K562 (cell line): ENCODE data around the gene ASPHD2. TPM values are rescaled to one million over a fixed set of nuclear protein-coding genes. Genes with fewer than 3 reads are reported as not detected.

Experiments
- ATAC-seq: fragments of 200-7000 bp; cut with Tn5 transposase; 3 replicates; pipeline ENCODE4 v1.9.1; 2020; ENCODE audit warnings: moderate library complexity
- BruUV-seq: library from RNA; stranded (reverse); fragments of 400-500 nt; replicated peaks from 2 replicates; lab custom pipeline; 2021; lab: Mats Ljungman, UMichigan
- CTCF ChIA-PET: fragments of 300-600 bp; formaldehyde crosslinking; extraction: SDS; loops from one replicate; lab custom pipeline; 2021; ENCODE audit warnings: low intra/inter-chr PET ratio; lab: Yijun Ruan, JAX
- POLR2A ChIA-PET: fragments of 300-600, 350-650 bp; sonication (Branson Sonifier 250); formaldehyde crosslinking; extraction: SDS; loops from one replicate; lab custom pipeline; 2021; ENCODE audit warnings: antibody characterized with exemption, inconsistent platforms; lab: Yijun Ruan, JAX
- DNase-seq, 4 experiments: peaks; one replicate each; pipeline versions ENCODE4 v3.0.0 to v3.0.0-alpha.2; 2011 to 2018; ENCODE audit warnings: low spot score in 3 of 4, mixed read lengths in 3 of 4; ENCODE audit errors: extremely low read depth in 1 of 4
- FAIRE-seq: peaks from 2 replicates; lab custom pipeline; 2011; peaks lifted over from hg19 to GRCh38; lab: Jason Lieb, UNC
- H2AFZ ChIP-seq: 2 replicates; pipeline ENCODE4 v1.6.0; 2011; ENCODE audit warnings: low read depth, low read length, control low read depth, inconsistent platforms
- H3K27ac ChIP-seq: fragments of 200-600 bp; 3 replicates; pipeline ENCODE4 v1.8.0; 2011; ENCODE audit warnings: low read depth, mild to moderate bottlenecking, control low read depth, inconsistent platforms, low read length, moderate library complexity, mixed read lengths; ENCODE audit errors: extremely low read depth
- H3K27me3 ChIP-seq, 2 experiments: fragments of 300-600 bp in 1 of 2; 2 replicates in 1 of 2; 3 replicates in 1 of 2; pipeline versions ENCODE4 v1.6.0 to v1.8.0; 2011; ENCODE audit warnings: inconsistent platforms in 2 of 2, low read length in 2 of 2, mild to moderate bottlenecking in 1 of 2, mixed read lengths in 1 of 2, moderate library complexity in 1 of 2; ENCODE audit not compliant: control insufficient read depth in 2 of 2, insufficient read depth in 2 of 2
- H3K36me3 ChIP-seq: fragments of 300-600 bp; 3 replicates; pipeline ENCODE4 v1.8.0; 2011; ENCODE audit warnings: mild to moderate bottlenecking, low read length, inconsistent platforms; ENCODE audit not compliant: control insufficient read depth, insufficient read depth
- H3K4me1 ChIP-seq, 2 experiments: fragments of 200-600 bp in 1 of 2; replicated peaks in 1 of 2; 2 replicates in 1 of 2; 3 replicates in 1 of 2; pipeline versions ENCODE4 v1.5.1 to v1.8.0; 2011; ENCODE audit warnings: inconsistent platforms in 2 of 2, low read length in 2 of 2, mild to moderate bottlenecking in 1 of 2, mixed read lengths in 1 of 2, moderate library complexity in 1 of 2; ENCODE audit not compliant: control insufficient read depth in 2 of 2, insufficient read depth in 2 of 2
- H3K4me2 ChIP-seq: 2 replicates; pipeline ENCODE4 v1.6.1; 2011; ENCODE audit warnings: low read length, control low read depth, inconsistent platforms, mixed read lengths; ENCODE audit not compliant: insufficient read depth
- H3K4me3 ChIP-seq: fragments of 200-600 bp; sonication (generic), shearing (Covaris generic); 2 replicates; pipeline ENCODE4 v1.5.1; 2016; ENCODE audit warnings: control low read depth, inconsistent platforms
- H3K79me2 ChIP-seq: fragments of 200-600 bp; 3 replicates; pipeline ENCODE4 v1.8.0; 2011; ENCODE audit warnings: low read length, inconsistent platforms; ENCODE audit not compliant: control insufficient read depth, insufficient read depth
- H3K9ac ChIP-seq, 2 experiments: 2 replicates each; pipeline versions ENCODE4 v1.6.0 to v1.6.1; 2011; ENCODE audit warnings: low read depth in 2 of 2, low read length in 2 of 2, control low read depth in 1 of 2, inconsistent platforms in 1 of 2, mild to moderate bottlenecking in 1 of 2, mixed read lengths in 1 of 2; ENCODE audit not compliant: insufficient read depth in 1 of 2
- H3K9me1 ChIP-seq: one replicate; pipeline ENCODE4 v1.6.0; 2011; ENCODE audit warnings: inconsistent platforms, mild to moderate bottlenecking, low read length, moderate library complexity; ENCODE audit not compliant: control insufficient read depth, insufficient read depth
- H3K9me3 ChIP-seq: replicated peaks from 2 replicates; pipeline ENCODE4 v1.5.1; 2011; ENCODE audit warnings: low read depth, low read length, inconsistent platforms; ENCODE audit not compliant: control insufficient read depth, insufficient read depth
- H4K20me1 ChIP-seq: replicated peaks from 2 replicates; pipeline ENCODE4 v1.6.1; 2011; ENCODE audit warnings: low read length, inconsistent platforms, mixed read lengths; ENCODE audit not compliant: control insufficient read depth, insufficient read depth
- ATF1 ChIP-seq, 2 experiments: fragments of 450-650 bp in 1 of 2; IDR thresholded peaks; 2 replicates each; pipeline ENCODE4 v1.6.1; 2016; ENCODE audit warnings: missing compliant biosample characterization in 1 of 2, missing genetic modification characterization in 1 of 2
- ATF4 ChIP-seq: fragments of 450-650 bp; formaldehyde crosslinking; IDR thresholded peaks from 2 replicates; pipeline ENCODE4 v1.4.0; 2022; ENCODE audit warnings: mild to moderate bottlenecking, moderate library complexity
- C11orf30 ChIP-seq: fragments of 450-650 bp; IDR thresholded peaks from 2 replicates; pipeline ENCODE4 v1.6.1; 2016; ENCODE audit warnings: low read depth, mild to moderate bottlenecking
- ELK1 ChIP-seq: sonication (generic); formaldehyde crosslinking; IDR thresholded peaks from 2 replicates; pipeline ENCODE4 v1.8.1; 2022; ENCODE audit warnings: missing genetic modification reagents
- KDM2B ChIP-seq: fragments of 250-450 bp; sonication (Bioruptor Pico); IDR thresholded peaks from 2 replicates; pipeline ENCODE4 v1.8.0; 2021; ENCODE audit warnings: mild to moderate bottlenecking, moderate library complexity
- MAFF ChIP-seq: IDR thresholded peaks from 2 replicates; pipeline ENCODE4 v1.6.1; 2012; ENCODE audit warnings: low read length, improper control_type of control experiment
- MAFG ChIP-seq: fragments of 450-650 bp; conservative IDR thresholded peaks from 2 replicates; pipeline ENCODE4 v1.6.1; 2016; ENCODE audit warnings: missing genetic modification characterization, missing compliant biosample characterization
- MAFK ChIP-seq: IDR thresholded peaks from 2 replicates; pipeline ENCODE4 v1.6.1; 2011; ENCODE audit warnings: low read length, improper control_type of control experiment
- NBN ChIP-seq: fragments of 450-650 bp; IDR thresholded peaks from 2 replicates; pipeline ENCODE4 v1.6.1; 2016; ENCODE audit warnings: low read depth, mild to moderate bottlenecking
- SAFB ChIP-seq: fragments of 200-400 bp; formaldehyde crosslinking; IDR thresholded peaks from 2 replicates; pipeline ENCODE4 v1.6.1; 2017; ENCODE audit warnings: low read depth, low read length, borderline replicate concordance
- SMARCB1 ChIP-seq: IDR thresholded peaks from 2 replicates; pipeline ENCODE4 v1.6.1; 2011; ENCODE audit warnings: improper control_type of control experiment, low read depth; ENCODE audit not compliant: insufficient read length
- SNIP1 ChIP-seq: fragments of 450-650 bp; IDR thresholded peaks from 2 replicates; pipeline ENCODE4 v1.7.1; 2017; ENCODE audit warnings: low read depth, mild to moderate bottlenecking
- STAG1 ChIP-seq: sonication (generic); formaldehyde crosslinking; IDR thresholded peaks from 2 replicates; pipeline ENCODE4 v1.5.0; 2020; ENCODE audit warnings: missing genetic modification reagents, borderline replicate concordance
- SUPT5H ChIP-seq: fragments of 450-650 bp; IDR thresholded peaks from 2 replicates; pipeline ENCODE4 v1.6.1; 2016
- ZC3H8 ChIP-seq: fragments of 450-650 bp; IDR thresholded peaks from 2 replicates; pipeline ENCODE4 v1.6.1; 2017
- ZNF3 ChIP-seq: fragments of 250-450 bp; sonication (Bioruptor Pico); IDR thresholded peaks from 2 replicates; pipeline ENCODE4 v1.5.0; 2021; ENCODE audit warnings: mild to moderate bottlenecking, moderate library complexity
- ZNF316 ChIP-seq: fragments of 450-650 bp; IDR thresholded peaks from 2 replicates; pipeline ENCODE4 v1.6.1; 2016
- WGBS: fragments of 100-300 bp; shearing (Covaris generic); methylation state at CpG from one replicate; pipeline ENCODE4 v1.1.6; 2016; ENCODE audit warnings: low coverage, mixed read lengths; ENCODE audit not compliant: insufficient coverage; ENCODE audit errors: missing lambda C conversion rate; 5-methylcytosine and 5-hydroxymethylcytosine counted together
- in situ Hi-C: fragments of 300-500 bp; cut with MboI; formaldehyde crosslinking; loops from 4 replicates; pipeline ENCODE4 v1.15.0; 2018; ENCODE audit warnings: inconsistent platforms, mixed read lengths
- intact Hi-C: fragments of 100-400 bp; cut with micrococcal nuclease; formaldehyde crosslinking; loops from 2 replicates; pipeline ENCODE4 v1.14.2; 2022
- polyA plus RNA-seq, 8 experiments: library from polyadenylated mRNA; depleted of rRNA in 4 of 8; stranded (reverse) in 5 of 8; unstranded in 3 of 8; fragments of >200 nt; fragmentation: Nextera tagmentation in 2 of 8; fragmentation: Illumina TruSeq in 1 of 8; extraction: Ambion mirVana in 2 of 8; extraction: Trizol in 1 of 8; gene quantifications; 2 replicates each; pipeline versions ENCODE4 v1.2.1 to v1.2.3, GENCODE V29; 2011 to 2014; ENCODE audit warnings: inconsistent platforms in 1 of 8, missing spikeins in 1 of 8
- total RNA-seq, 7 experiments: library from RNA; depleted of rRNA in 6 of 7; stranded (reverse); fragments of >200 nt in 6 of 7; fragmentation: Illumina TruSeq in 2 of 7; extraction: Trizol in 2 of 7; gene quantifications; 2 replicates each; pipeline versions ENCODE4 v1.2.1 to v1.2.3, GENCODE V29; 2011 to 2021; ENCODE audit warnings: low replicate concordance in 1 of 7

The ASPHD2 gene
- total and polyA plus RNA-seq, 9 of the 15 experiments (the other 6 are each of a cell fraction or from before 2014, with no cell fraction given) = 0.18 to 0.64 (median 0.36) TPM

GRCh38 chr22:26385164-26385563, 43.9 kb upstream of the ASPHD2 start:
- Histone ChIP-seq H3K79me2 (no peaks in the 10 kb centered on the region), H3K4me2 (no peak overlapping the region), H3K4me1 (no peaks in the 10 kb centered on the region), H3K27ac (no peak overlapping the region), H4K20me1 (no peaks in the 10 kb centered on the region), H3K27me3 (peaks cover 2 to 5% of the 10 kb centered on the region in 2 experiments; a peak in 3 of 5 replicates), H2AFZ (no peak overlapping the region), H3K9me1 (no peaks in the 10 kb centered on the region), H3K9ac (no peak overlapping the region), H3K9me3 (no peaks in the 10 kb centered on the region), H3K4me3 (no peak overlapping the region), H3K36me3 (no peaks in the 10 kb centered on the region)
- BruUV-seq = no TSS peak
- WGBS = 0% methylated on average over 1 of the region's 1 CpG
- FAIRE-seq (no peak), DNase-seq (no peak), ATAC-seq (no peak)
- ChIA-PET POLR2A (no interaction called here), CTCF (no interaction called here)
- in situ Hi-C loops = no loop called here
- intact Hi-C loops = no loop called here
- TF ChIP-seq ZC3H8 = no peak

GRCh38 chr22:26389125-26389524, 39.9 kb upstream of the ASPHD2 start:
- POLR2A ChIA-PET = no interaction called here
- H3K36me3 ChIP-seq = no peaks in the 10 kb centered on the region
- no peak overlapping the region for H3K9ac ChIP-seq
- H3K9me3 ChIP-seq = no peaks in the 10 kb centered on the region
- WGBS = 7% methylated on average over 3 of the region's 3 CpGs
- CTCF ChIA-PET = interaction anchor here (0.6 to 0.7 kb wide), 2 partner anchors 13 to 1317 kb away, joined by 3 to 4 read pairs; no protein-coding TSS in a partner anchor
- in situ Hi-C loops (no loop called here), intact Hi-C loops (no loop called here)
- ATAC-seq = no peak
- no peak overlapping the region for H3K4me3 ChIP-seq
- no peaks in the 10 kb centered on the region for H3K9me1 ChIP-seq
- no peak for FAIRE-seq
- H3K4me1 ChIP-seq = no peaks in the 10 kb centered on the region
- no TSS peak for BruUV-seq
- no peak for DNase-seq
- H2AFZ ChIP-seq = no peak overlapping the region
- H3K4me2 ChIP-seq = no peak overlapping the region
- peaks cover 0 to 5% of the 10 kb centered on the region in 2 experiments; a peak in 2 of 5 replicates for H3K27me3 ChIP-seq
- H4K20me1 ChIP-seq = no peaks in the 10 kb centered on the region
- H3K79me2 ChIP-seq = no peaks in the 10 kb centered on the region
- no peak overlapping the region for H3K27ac ChIP-seq
- peak; percentile 30; the same call in 1 of the 2 replicates for TF ChIP-seq C11orf30
- TF ChIP-seq MAFG (tag) = peak; percentile 48
- no peak for TF ChIP-seq SNIP1
- TF ChIP-seq ATF4 (CRISPR knock-in tag) = no peak
- peak; percentile 77 for TF ChIP-seq ZNF316
- TF ChIP-seq ZNF3 (CRISPR knock-in tag) = no peak
- no peak for TF ChIP-seq ATF1 (CRISPR knock-in tag; IDR thresholded peaks at IDR 0.05)
- no peak for TF ChIP-seq ATF1 (tag; IDR thresholded peaks at IDR 0.05)
- TF ChIP-seq SMARCB1 = no peak
- peak; percentile 47; the same call in 1 of the 2 replicates for TF ChIP-seq MAFF
- no peak for TF ChIP-seq NBN
- TF ChIP-seq SAFB = no peak
- no peak for TF ChIP-seq KDM2B (CRISPR knock-in tag)
- no peak for TF ChIP-seq ELK1 (CRISPR knock-in tag)
- no peak for TF ChIP-seq STAG1 (CRISPR knock-in tag)
- TF ChIP-seq MAFK = peak; percentile 56; the same call in 1 of the 2 replicates
- no peak for TF ChIP-seq SUPT5H
